NT2/D1 (cell line): ENCODE data around the gene SLC44A4.

Experiments used
- DNase-seq: peaks from one replicate; pipeline ENCODE4 v3.0.0-alpha.2; 2011; ENCODE audit warnings: low read depth, low spot score
- H3K27me3 ChIP-seq: 2 replicates; pipeline ENCODE4 v1.6.0; 2011; ENCODE audit warnings: mild to moderate bottlenecking; ENCODE audit not compliant: insufficient read length, insufficient read depth
- H3K36me3 ChIP-seq: 2 replicates; pipeline ENCODE4 v1.6.1; 2011; ENCODE audit warnings: mild to moderate bottlenecking, low read length, mixed read lengths; ENCODE audit not compliant: insufficient read depth, insufficient read length
- H3K4me1 ChIP-seq: 2 replicates; pipeline ENCODE4 v1.5.1; 2011; ENCODE audit not compliant: insufficient read depth, insufficient read length
- H3K4me3 ChIP-seq: 2 replicates; pipeline ENCODE4 v1.5.1; 2011; ENCODE audit warnings: low read depth; ENCODE audit not compliant: insufficient read length
- H3K9ac ChIP-seq: 2 replicates; pipeline ENCODE4 v1.6.0; 2011; ENCODE audit warnings: low read depth; ENCODE audit not compliant: insufficient read length
- H3K9me3 ChIP-seq: 2 replicates; pipeline ENCODE4 v1.5.1; 2011; ENCODE audit warnings: mild to moderate bottlenecking, low read length; ENCODE audit not compliant: insufficient read depth
- SUZ12 ChIP-seq: IDR thresholded peaks from 2 replicates; pipeline ENCODE4 v1.6.1; 2011; ENCODE audit not compliant: insufficient read length, insufficient read depth; ENCODE audit errors: extremely low read depth
- YY1 ChIP-seq: IDR thresholded peaks from 2 replicates; pipeline ENCODE4 v1.6.1; 2011; ENCODE audit not compliant: insufficient read length, insufficient read depth
- ZNF274 ChIP-seq: IDR thresholded peaks from 2 replicates; pipeline ENCODE4 v1.6.1; 2011; ENCODE audit warnings: mild to moderate bottlenecking, low read depth, low read length

The SLC44A4 gene

GRCh38 chr6:31884528-31885035 lies 5.8 kb upstream of the SLC44A4 start:
- DNase-seq, result no peak
- no peaks in the 10 kb centered on the region for H3K4me1 ChIP-seq
- H3K9me3 ChIP-seq, result no peaks in the 10 kb centered on the region
- no peak for TF ChIP-seq YY1
- no peak overlapping the region for H3K4me3 ChIP-seq
- H3K36me3 ChIP-seq, result peaks cover 85% of the 10 kb centered on the region
- H3K27me3 ChIP-seq, result no peaks in the 10 kb centered on the region
- no peak overlapping the region for H3K9ac ChIP-seq

GRCh38 chr6:31883676-31884075 lies 4.9 kb upstream of the SLC44A4 start:
- Histone ChIP-seq H3K9ac (no peak overlapping the region), H3K27me3 (no peaks in the 10 kb centered on the region), H3K36me3 (peaks cover 77% of the 10 kb centered on the region), H3K4me3 (no peak overlapping the region), H3K9me3 (no peaks in the 10 kb centered on the region), H3K4me1 (no peaks in the 10 kb centered on the region)
- no peak for TF ChIP-seq SUZ12
- no peak for TF ChIP-seq ZNF274
- no peak for TF ChIP-seq YY1
- no peak for DNase-seq

GRCh38 chr6:31882344-31882743 lies 3.5 kb upstream of the SLC44A4 start:
- H3K36me3 ChIP-seq, result peaks cover 64% of the 10 kb centered on the region
- peaks cover 9% of the 10 kb centered on the region for H3K4me1 ChIP-seq
- no peak overlapping the region for H3K4me3 ChIP-seq
- no peak overlapping the region for H3K9ac ChIP-seq
- no peak for DNase-seq
- H3K9me3 ChIP-seq, result no peaks in the 10 kb centered on the region
- TF ChIP-seq SUZ12 (no peak), YY1 (no peak), ZNF274 (no peak)
- no peaks in the 10 kb centered on the region for H3K27me3 ChIP-seq

GRCh38 chr6:31881136-31881859 lies 2.5 kb upstream of the SLC44A4 start:
- no peak for DNase-seq
- Histone ChIP-seq H3K4me3 (no peak overlapping the region), H3K36me3 (peaks cover 54% of the 10 kb centered on the region), H3K27me3 (no peaks in the 10 kb centered on the region), H3K4me1 (peaks cover 12% of the 10 kb centered on the region), H3K9ac (no peak overlapping the region), H3K9me3 (no peaks in the 10 kb centered on the region)
- TF ChIP-seq ZNF274, result no peak
- TF ChIP-seq SUZ12, result no peak
- TF ChIP-seq YY1, result no peak

GRCh38 chr6:31880616-31881015 lies 1.8 kb upstream of the SLC44A4 start:
- H3K36me3 ChIP-seq, result peaks cover 52% of the 10 kb centered on the region
- TF ChIP-seq ZNF274 (no peak), YY1 (no peak), SUZ12 (no peak)
- H3K9ac ChIP-seq, result no peak overlapping the region
- H3K4me3 ChIP-seq, result no peak overlapping the region
- peaks cover 12% of the 10 kb centered on the region for H3K4me1 ChIP-seq
- no peak for DNase-seq
- H3K27me3 ChIP-seq, result no peaks in the 10 kb centered on the region
- H3K9me3 ChIP-seq, result no peaks in the 10 kb centered on the region

GRCh38 chr6:31879901-31880300 lies 1.1 kb upstream of the SLC44A4 start:
- TF ChIP-seq YY1 (no peak), SUZ12 (no peak), ZNF274 (no peak)
- H3K4me3 ChIP-seq, result no peak overlapping the region
- H3K27me3 ChIP-seq, result no peaks in the 10 kb centered on the region
- DNase-seq, result no peak
- H3K9ac ChIP-seq, result no peak overlapping the region
- H3K36me3 ChIP-seq, result peaks cover 48% of the 10 kb centered on the region
- H3K4me1 ChIP-seq, result peaks cover 12% of the 10 kb centered on the region
- H3K9me3 ChIP-seq, result no peaks in the 10 kb centered on the region

GRCh38 chr6:31879143-31879542 lies 346 bp upstream of the SLC44A4 start:
- no peak overlapping the region for H3K9ac ChIP-seq
- H3K27me3 ChIP-seq, result no peaks in the 10 kb centered on the region
- peaks cover 40% of the 10 kb centered on the region for H3K36me3 ChIP-seq
- DNase-seq, result no peak
- no peaks in the 10 kb centered on the region for H3K9me3 ChIP-seq
- no peak for TF ChIP-seq SUZ12
- TF ChIP-seq ZNF274, result no peak
- no peak for TF ChIP-seq YY1
- peaks cover 12% of the 10 kb centered on the region for H3K4me1 ChIP-seq
- no peak overlapping the region for H3K4me3 ChIP-seq

- no peak overlapping the region for H3K9ac ChIP-seq
- H3K4me3 ChIP-seq, result no peak overlapping the region
- TF ChIP-seq ZNF274 (no peak), SUZ12 (no peak), YY1 (no peak)
- no peaks in the 10 kb centered on the region for H3K27me3 ChIP-seq
- peaks cover 12% of the 10 kb centered on the region for H3K4me1 ChIP-seq
- DNase-seq, result no peak
- H3K36me3 ChIP-seq, result peaks cover 34% of the 10 kb centered on the region
- H3K9me3 ChIP-seq, result no peaks in the 10 kb centered on the region
These were observed 575 bp downstream of the SLC44A4 start for GRCh38 chr6:31878222-31878621.
